HG02840 (cell line): Measurements from ENCODE around the gene BRD7.

ENCODE experiments used
- ATAC-seq: cut with Tn5 transposase; IDR thresholded peaks from one replicate; pipeline ENCODE4 v1.9.1; 2021; ENCODE audit warnings: mild to moderate bottlenecking, moderate library complexity, moderate number of reproducible peaks; ENCODE audit not compliant: unreplicated experiment, low FRiP score

Gene BRD7

DNA sequence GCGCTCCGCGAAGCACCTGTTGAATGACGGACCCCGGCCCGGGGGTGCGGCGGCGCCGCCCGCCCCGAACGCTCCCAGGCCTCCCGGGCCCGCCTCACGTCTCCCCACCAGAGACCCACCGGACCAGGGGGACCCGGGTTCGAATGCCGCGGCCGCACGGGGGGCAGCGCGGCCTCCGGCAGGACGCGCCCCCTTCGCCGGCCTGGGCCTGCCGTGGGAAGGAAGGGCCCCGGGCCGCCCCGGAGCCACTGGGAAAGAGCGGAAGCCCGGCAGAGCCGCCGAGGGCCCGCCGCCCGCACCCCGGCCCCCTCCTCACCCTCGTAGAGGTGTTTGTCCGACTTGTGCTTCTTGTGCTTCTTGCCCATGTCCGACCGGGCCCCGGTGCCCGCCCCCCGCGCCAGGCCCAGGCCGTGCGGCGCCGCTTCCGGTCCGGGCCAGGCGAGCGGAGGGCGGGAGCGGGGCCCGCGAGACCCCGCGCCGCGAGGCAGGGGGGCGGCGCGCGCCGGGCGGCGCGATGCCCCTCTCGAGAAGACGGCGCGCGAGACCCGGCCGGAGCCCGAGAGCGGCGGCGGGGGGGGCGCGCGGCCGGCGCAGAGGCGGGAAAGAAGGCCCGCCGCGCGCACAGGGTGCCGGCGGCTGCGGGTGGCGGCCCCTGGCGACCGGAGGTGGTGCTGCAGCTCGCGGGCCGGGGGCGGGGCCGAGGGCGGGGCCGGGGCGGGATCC is at the start of gene BRD7:
BRD7 (minus strand) TSS at position 579 of the 723 bp plus-strand sequence; CDS start at position 365, 214 bp downstream.
- ATAC-seq: peak; percentile 66

DNA sequence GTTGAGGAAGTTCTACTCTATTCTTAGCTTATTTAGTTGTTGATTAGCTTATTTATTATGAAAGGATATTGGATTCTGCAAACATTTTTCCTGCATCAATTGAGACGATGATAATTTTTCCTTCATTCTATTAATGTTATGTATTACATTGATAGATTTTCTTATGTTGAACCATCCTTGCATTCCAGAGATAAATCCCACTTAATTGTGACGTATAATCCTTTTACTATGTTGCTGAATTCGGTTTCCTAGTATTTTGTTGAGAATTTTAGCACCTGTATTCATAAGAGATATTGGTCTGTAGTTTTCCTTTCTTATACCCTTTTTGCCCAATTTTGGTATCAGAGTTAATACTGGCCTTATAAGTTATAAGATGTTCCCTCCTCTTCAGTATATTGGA is 47.6 kb upstream of the BRD7 start:
- ATAC-seq: no peak

DNA sequence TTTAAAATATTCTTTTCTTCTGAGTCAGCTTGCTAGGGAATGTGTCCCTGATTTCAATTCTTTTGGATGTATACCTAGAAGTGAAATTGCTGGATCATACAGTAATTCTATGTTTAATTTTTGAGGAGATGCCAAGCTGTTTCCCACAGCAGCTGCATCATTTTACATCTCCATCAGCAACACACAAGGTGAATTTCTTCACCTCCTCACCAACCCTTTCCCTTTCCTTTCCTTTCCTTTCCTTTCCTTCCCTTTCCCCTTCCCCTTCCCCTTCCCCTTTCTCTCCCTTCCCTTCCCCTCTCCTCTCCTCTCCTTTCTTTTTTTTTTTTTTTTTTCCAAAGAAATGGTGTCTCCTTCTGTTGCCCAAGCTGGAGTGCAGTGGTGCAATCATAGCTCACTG is 45.4 kb upstream of the BRD7 start:
- no peak for ATAC-seq

DNA sequence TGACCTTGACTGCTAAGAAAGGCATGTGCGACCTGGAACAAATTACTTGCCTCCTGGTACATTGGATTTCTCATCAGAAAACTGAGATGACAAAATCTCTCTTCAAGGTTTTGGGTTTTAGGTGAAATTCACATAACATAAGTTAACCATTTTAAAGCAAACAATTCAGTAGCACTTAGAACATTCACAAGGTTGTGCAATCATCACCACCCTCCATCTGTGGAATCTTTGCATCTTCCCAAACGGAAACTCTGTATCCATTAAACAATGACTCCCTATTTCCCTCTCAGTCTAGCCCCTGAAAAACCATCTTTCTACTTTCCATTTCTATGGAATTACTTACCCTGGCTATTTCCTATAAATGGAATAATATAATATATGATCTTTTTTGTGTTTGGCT is 42.2 kb upstream of the BRD7 start:
- ATAC-seq: no peak

DNA sequence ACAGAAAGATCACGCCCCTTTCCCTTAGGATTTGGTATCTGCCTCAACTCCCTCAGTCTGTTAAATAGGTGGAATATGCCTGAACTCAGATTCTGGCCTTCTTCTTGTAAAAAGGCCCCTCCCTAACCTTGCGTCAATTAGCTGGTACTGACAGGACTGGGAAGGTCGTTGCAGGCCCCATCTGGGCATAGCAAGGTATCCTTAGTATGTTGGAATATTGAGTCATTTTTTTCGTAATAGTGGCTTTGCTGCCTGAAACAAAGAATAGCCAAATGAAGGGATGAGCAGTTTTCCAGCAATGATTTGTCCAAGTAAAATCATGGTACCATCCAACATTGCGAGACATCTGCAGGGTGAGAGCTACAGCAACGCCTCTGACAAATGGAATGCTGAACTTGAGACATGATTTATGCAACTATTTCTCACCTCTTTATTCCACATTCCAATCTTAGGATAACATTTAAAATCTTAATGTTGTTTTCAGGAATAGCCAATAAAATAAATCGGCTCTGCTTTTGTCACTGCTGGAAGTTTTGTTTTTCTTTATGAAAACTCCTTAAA is 39.3 kb upstream of the BRD7 start:
- no peak for ATAC-seq

DNA sequence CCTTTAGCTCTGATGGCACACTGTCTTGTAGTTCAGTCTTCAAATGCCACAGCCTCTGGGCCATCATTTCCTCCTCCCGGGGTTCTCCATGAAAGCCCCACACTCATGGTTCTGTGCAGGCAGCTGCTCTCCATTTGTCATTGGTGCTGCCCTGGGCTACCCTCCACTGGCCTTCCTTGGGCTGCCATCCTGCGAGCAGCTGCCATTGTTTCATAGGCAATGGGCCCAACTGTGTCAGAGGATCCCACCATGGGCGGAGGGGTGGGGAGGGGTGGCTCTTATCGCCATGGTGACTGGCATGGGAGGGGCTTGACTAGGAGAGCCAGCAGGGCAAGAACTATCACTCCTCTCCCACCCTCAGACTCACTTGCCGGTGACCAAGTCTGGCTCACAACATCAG is 38.6 kb upstream of the BRD7 start:
- ATAC-seq: no peak

DNA sequence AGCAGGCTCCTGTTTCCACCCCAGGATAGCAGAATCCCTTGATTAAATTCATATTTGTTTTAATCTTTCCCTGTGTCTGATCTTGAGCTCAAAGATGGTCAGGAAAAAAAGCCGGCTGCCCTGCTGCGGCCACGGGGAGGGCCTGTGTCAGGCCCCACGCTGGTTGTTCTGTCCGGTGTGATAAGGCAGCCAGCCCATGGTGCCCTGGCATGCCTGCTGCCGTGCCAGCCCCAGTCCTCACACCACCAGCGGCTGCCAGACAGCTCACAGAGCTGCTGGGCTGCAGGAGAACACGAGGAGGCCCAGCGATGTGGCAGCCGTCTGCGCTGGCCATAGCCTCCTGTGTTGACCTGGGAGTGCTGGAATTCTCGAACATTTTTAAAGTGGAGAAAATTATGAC is 34.7 kb upstream of the BRD7 start:
- ATAC-seq: no peak

DNA sequence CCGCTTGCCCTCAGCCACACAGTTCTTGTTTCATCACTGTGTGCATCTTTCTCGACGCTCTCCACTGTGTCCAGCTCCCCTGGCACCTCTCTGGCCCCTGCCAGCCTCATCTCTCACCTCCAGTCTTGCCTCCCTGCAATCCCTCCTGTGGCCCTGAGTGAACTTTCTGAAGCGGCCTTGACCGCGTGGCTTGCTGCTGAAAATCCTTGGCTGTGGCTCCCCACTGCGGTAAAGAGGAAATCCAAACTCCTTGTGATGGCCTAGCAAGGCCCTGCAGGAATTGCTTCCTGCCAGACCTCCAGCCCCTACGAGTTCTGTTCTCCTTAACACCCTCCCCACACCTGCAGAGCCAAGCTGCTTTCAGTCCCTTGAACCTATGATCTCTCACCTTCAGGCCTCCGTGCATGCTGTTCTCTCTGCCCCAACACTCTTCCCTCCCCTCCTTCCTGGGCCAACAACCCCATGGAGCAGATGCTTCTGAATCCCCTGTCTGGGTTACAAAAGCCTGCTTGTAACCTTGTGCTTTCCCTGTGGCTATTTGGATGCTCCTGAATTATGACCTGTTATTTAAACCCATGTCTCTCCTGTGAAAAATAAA is 33.6 kb upstream of the BRD7 start:
- ATAC-seq: no peak

DNA sequence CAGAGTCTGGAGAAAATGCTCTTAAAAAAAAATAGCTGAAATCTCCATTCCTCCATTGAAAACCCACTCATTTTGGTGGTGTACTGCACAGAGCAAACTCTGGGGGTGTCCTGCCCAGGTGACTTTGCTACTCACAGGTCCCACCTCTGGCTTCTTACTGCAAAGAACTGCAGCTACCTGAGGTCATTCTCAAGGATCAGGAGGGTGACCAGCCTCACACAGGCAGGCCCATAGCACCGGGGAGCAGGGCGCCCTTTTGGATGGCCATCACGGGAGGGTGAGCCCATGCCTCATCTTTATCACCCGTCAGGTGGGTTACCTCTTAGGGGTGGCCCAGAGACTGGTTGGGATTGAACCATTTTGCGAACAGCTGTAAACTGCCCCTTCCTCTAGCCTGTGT is 32.6 kb upstream of the BRD7 start:
- ATAC-seq: no peak

DNA sequence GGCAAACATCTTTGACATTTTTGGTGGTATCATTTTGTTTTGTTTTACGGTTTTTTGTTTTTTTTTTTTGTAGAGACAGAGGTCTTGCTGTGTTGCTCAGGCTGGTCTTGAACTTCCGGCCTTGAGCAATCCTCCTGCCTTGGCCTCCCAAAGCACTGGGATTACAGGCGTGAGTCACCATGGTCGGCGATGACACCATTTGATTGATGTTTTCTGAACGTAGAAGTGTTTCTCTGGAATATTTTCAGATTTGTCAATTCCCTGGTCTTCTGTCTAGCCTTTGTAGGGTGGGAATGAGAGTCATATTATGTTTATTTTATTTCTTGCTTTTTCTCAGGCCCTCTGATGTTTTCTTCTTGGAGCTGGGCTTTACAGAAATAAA is 32.2 kb upstream of the BRD7 start:
- no peak for ATAC-seq

DNA sequence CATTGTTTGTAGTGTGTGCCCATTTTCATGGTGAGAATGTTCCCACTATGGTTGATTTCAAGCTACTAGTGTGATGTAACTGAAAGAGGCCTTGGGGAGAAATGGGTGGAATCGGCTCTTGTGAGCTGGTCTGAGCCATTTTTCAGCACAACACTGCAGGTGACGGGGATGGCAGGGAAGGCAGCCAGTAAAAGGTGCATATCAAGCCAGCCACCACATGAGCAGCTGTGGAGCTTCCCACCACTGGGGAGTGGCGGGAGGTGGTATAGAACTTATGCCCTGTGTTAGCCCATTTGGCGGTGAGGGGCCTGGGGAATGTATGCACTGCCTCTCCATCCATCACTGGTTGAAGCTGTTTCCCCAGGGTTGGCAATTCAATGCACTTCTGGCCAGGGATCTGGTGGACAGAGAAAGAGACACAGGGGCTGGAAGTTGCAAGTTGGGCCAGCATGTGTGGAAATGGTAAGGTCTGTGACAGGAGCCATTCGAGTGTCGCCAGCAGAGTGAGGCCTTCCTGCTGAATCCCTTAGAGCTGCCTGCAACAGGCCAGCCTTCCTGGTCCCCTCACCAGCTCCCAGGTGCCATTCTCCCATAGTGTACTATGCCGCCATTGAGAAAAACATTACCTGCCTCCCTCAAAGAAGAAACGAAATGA is 31.7 kb upstream of the BRD7 start:
- ATAC-seq: no peak

DNA sequence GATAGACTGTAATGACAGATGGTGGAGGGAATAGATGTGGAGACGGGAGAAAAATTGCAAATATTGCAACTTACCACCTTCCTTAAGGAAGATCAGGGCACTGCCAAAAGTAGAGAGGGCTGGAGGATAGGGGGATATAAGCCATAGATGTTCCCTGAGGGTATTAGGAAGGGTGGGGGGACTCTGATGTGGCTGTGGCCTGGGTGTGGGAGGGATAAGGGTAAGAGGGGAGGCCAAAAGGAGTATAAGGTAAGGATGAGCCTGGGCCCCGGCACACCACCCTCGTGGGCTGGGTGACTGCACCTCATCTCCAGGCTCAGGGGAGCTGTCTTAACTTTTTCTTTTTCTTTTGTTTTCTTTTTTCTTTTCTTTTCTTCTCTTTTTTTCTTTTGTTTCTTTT is 30.6 kb upstream of the BRD7 start:
- no peak for ATAC-seq

DNA sequence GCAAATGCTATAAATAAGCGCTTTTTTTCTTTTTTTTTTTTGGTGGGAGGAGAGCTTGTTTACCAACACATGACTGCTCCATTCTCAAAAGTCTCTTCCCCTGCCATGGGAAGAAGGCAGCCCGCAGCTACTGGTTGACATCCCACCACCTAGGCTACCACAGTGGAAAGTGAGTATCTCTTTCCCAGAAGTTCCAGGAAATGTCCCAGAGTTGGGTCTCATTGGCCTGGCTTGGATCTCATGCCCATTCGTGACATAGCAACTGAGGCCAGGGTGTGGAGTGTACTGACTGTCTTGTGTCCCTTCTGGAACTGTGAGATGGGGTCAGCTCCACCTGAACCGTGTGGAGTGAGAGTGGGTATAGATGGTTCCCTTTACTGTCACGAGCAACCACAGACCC is 29.5 kb upstream of the BRD7 start:
- no peak for ATAC-seq

DNA sequence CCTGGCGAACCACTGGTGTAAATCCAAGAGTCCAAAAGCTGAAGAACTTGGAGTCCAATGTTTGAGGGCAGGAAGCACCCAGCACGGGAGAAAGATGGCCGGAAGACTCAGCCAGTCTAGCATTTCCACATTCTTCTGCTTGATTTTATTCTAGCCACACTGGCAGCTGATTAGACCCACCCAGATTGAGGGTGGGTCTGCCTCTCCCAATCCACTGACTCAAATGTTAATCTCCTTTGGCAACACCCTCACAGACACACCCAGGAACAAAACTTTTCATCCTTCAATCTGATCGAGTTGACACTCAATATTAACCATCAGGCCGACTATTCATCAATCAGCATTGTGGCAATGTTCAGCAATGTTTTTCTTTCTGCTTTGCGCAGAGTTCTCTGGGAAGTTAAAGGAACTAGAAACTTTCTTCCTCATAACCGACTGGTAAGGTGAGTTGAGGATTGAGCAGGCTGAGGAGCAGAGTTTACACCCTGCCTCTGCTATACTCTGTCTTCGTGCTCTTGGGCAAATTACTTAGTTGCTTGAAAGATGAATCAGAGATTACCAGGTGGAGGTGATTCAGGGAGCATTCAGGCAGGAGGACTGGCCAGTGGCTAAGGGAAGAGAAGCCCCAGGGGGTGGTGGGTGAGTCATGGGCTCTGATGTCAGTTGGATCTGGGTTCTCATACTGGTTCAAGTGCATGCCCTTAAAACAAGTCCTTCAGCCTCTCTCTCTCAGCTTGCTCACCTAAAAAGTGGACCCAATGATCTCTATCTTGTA is 28.2 kb upstream of the BRD7 start:
- no peak for ATAC-seq

DNA sequence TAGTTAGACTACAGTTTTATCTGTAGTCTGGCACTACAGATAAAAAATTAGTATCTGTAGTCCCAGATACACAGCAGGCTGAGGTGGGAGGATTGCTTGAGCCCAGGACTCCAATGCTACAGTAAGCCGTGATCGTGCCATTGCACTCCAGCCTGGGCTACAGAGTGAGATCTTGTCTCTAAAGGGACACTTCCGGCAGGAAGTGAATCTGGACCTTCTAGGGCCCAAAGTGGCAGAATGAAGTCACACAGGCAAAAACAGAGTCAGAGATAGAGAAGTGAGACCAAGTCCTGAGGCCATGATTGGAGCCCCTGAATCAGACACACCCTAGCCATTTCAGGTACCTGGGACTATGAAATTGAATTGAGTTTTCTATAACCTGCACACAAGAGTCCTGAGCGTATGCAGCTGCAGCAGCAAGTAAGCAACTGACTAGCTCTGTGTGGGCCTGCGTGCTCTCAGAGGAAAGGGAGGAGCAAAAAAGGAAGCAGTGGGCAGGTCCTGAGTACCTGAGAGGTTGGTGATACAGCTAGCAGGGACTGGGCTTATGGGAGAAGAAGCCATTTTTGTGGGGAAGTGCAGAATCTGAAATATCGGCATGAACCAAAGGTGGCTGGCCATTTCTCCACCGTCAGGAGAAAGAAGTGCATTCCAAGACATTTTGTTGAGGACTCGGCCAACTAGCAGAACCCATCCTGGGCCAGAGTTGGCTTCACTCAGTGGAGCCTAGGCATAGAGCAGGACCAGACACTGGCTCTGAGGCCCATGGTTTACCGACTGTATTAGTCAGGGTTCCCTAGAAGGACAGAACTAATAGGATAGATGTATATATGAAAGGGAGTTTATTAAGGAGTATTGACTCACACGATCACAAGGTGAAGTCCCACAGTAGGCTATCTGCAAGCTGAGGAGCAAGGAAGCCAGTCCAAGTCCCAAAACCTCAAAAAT is 27.2 kb upstream of the BRD7 start:
- no peak for ATAC-seq

DNA sequence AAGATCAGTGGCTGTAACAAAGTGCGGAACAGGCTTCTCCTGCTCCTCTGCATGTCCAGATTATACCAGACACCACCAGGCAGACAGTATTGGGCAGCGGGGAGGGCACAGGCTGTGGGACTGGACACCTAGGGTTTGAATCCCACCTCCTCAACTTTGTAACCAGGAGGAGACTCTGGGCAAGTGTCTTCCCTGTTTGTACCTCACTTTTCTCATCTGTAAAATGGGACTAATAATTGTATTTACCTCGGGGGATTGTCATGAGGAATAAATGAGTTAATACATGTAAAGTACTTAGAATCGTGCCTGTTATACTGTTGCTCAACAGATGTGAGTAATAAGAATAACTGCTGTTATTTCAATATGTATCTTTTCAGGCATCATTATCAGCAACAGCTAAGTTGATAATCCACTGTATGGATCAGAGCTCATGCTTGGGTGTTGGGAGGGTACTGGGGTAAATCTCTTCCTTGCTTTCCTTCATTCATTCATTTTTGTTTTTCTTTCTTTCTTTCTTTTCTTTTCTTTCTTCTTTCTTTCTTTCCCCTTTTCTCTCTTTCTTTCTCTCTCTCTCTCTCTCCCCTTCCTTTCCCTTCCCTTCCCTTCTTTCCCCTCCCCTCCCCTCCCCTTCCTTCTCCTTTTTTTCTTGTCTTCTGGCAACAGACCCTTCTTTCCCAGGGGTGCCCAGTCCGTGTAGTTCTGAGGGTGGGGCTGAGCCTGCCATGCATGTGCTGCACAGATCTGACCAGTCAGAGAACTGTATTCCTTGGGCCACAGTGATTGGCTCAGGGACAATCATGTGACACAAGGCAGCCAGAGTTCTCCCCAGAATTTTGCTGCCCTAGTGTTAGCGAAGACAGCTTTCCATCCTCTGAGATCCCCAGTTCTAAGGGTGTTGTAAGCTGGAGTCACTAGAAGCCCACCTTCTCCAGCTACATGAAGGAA is 25.3 kb upstream of the BRD7 start:
- no peak for ATAC-seq

DNA sequence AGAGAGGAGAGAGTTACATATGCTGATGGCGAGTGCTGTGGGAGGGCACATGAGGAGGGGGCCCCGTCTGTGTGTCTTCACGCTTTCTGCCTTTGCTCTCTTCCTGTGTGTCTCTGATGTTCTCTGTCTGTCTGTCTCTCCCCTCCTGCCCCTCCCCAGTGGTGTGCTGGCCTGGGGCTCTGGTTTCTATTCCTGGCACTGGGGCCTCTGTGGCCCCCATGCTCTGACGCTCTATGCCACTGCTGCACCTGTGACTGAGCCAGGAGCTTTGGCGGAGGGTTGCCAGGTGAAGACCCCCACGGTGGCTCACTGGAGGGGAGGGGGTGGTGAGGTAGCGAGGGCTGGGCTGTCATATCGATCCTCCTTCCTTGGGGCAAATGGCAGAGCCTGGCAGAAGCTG is 24.6 kb upstream of the BRD7 start:
- no peak for ATAC-seq

DNA sequence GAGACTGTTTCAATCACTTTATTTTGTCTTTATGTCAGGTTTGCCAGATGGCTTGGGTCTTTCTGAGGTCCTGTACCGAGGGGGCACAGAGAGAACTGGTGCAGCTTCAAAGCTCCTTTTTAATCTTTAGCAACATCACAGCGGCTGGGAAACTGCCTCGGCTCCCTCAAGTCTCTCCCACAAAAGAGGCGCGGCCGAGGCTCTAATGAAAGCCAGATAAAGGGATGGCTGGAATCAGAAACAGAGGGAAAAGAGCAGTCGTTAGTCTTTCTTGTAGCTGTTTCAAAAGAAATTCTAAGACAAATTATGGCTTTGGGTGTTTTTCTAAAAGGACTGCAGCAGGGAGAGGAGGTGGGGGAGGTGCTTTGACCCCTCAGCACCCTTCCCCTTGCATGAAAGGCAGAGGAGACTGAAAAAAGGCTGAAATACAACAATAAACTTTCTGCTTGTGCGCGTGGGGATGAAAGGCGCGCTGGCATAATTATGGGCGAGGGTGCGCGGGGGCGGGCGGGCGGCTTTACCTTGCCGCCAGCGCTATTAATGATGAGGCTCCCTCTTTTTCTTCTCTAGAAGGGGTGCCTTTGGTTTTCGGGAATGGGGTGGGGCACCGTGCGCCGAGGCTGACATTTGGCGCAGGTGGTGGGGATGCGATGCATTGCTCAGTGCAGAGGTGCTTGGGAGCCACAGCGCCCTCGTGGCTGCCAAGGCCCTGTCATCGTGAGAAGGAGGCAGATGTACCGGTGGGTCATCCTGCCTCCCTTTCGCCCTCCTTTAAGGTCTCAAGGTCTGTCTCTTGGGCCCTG is 22.3 kb upstream of the BRD7 start:
- no peak for ATAC-seq
